GM12878 (cell line): ENCODE data around the gene HCAR2.

Experiments
- BHLHE40 ChIP-seq, 2 experiments: fragments of 450-650 bp in 1 of 2; IDR thresholded peaks; 2 replicates each; pipeline ENCODE4 v1.6.1; 2011 to 2017; ENCODE audit warnings: low read depth in 2 of 2, borderline replicate concordance in 1 of 2, improper control_type of control experiment in 1 of 2, low read length in 1 of 2, mild to moderate bottlenecking in 1 of 2
- CREB1 ChIP-seq: IDR thresholded peaks from 2 replicates; pipeline ENCODE4 v1.6.1; 2012; ENCODE audit warnings: low read depth, mild to moderate bottlenecking, inconsistent platforms
- CTCF ChIP-seq, 3 experiments: IDR thresholded peaks in 2 of 3; conservative IDR thresholded peaks in 1 of 3; 2 replicates each; pipeline ENCODE4 v1.5.1; 2011; ENCODE audit warnings: low read depth in 3 of 3, low read length in 3 of 3, mild to moderate bottlenecking in 3 of 3, control low read depth in 2 of 3, moderate library complexity in 2 of 3, inconsistent platforms in 1 of 3, mixed read lengths in 1 of 3; ENCODE audit not compliant: control insufficient read depth in 2 of 3, insufficient read depth in 1 of 3; ENCODE audit errors: extremely low read depth in 1 of 3
- EZH2 ChIP-seq: IDR thresholded peaks from 2 replicates; pipeline ENCODE4 v1.6.1; 2012; ENCODE audit warnings: low read depth, mild to moderate bottlenecking, control low read depth, inconsistent platforms, low read length, borderline replicate concordance; ENCODE audit not compliant: control insufficient read depth
- FOXM1 ChIP-seq: IDR thresholded peaks from 2 replicates; pipeline ENCODE4 v1.6.1; 2012; ENCODE audit warnings: low read depth, mild to moderate bottlenecking, inconsistent platforms, low read length, moderate library complexity
- HDAC6 ChIP-seq: fragments of 200-600 bp; sonication (generic); IDR thresholded peaks from one replicate; pipeline ENCODE4 v1.8.0; 2017; ENCODE audit warnings: antibody characterized with exemption; ENCODE audit not compliant: unreplicated experiment
- NBN ChIP-seq: fragments of 450-650 bp; IDR thresholded peaks from 2 replicates; pipeline ENCODE4 v1.6.1; 2016
- NR2F1 ChIP-seq: fragments of 450-650 bp; conservative IDR thresholded peaks from 2 replicates; pipeline ENCODE4 v1.6.1; 2017; ENCODE audit warnings: mild to moderate bottlenecking
- POLR2A ChIP-seq: IDR thresholded peaks from 2 replicates; pipeline ENCODE4 v1.6.1; 2011; ENCODE audit warnings: low read depth, mild to moderate bottlenecking, low read length
- SMAD1 ChIP-seq: fragments of 450-650 bp; IDR thresholded peaks from 2 replicates; pipeline ENCODE4 v1.6.1; 2018; ENCODE audit warnings: mild to moderate bottlenecking, low read depth; ENCODE audit not compliant: partially characterized antibody
- SP1 ChIP-seq: IDR thresholded peaks from one replicate; pipeline ENCODE4 v1.6.1; 2011; ENCODE audit warnings: low read depth, low read length
- TAF1 ChIP-seq: IDR thresholded peaks from 2 replicates; pipeline ENCODE4 v1.6.1; 2011; ENCODE audit warnings: mild to moderate bottlenecking, low read depth, low read length, borderline replicate concordance
- TF ChIP-seq, protein P1 (sequence below): fragments of 150-350 bp; IDR thresholded peaks from 2 replicates; pipeline ENCODE4 v1.6.1; 2014; ENCODE audit warnings: mild to moderate bottlenecking, low read depth, low read length
- TF ChIP-seq, protein P2 (sequence below): fragments of 450-650 bp; IDR thresholded peaks from 2 replicates; pipeline ENCODE4 v1.6.1; 2017; ENCODE audit warnings: mild to moderate bottlenecking, low read depth, inconsistent platforms; ENCODE audit not compliant: poor library complexity, severe bottlenecking

- TF ChIP-seq TAF1 (no peak), CTCF (IDR thresholded peaks at IDR 0.05 in 2 of 3, conservative IDR thresholded peaks at IDR 0.05 in 1 of 3; ENCODE audit: control insufficient read depth in 2 of 3, extremely low read depth in 1 of 3, insufficient read depth in 1 of 3, low read depth in 3 of 3, low read length in 3 of 3) (no peak), FOXM1 (no peak), CREB1 (no peak), NR2F1 (no peak), BHLHE40 (IDR thresholded peaks at IDR 0.05; ENCODE audit: borderline replicate concordance in 1 of 2, low read depth in 2 of 2, low read length in 1 of 2) (no peak), SP1 (no peak), HDAC6 (no peak), EZH2 (no peak), POLR2A (no peak), NBN (no peak), SMAD1 (no peak)
- TF ChIP-seq, protein P1, sequence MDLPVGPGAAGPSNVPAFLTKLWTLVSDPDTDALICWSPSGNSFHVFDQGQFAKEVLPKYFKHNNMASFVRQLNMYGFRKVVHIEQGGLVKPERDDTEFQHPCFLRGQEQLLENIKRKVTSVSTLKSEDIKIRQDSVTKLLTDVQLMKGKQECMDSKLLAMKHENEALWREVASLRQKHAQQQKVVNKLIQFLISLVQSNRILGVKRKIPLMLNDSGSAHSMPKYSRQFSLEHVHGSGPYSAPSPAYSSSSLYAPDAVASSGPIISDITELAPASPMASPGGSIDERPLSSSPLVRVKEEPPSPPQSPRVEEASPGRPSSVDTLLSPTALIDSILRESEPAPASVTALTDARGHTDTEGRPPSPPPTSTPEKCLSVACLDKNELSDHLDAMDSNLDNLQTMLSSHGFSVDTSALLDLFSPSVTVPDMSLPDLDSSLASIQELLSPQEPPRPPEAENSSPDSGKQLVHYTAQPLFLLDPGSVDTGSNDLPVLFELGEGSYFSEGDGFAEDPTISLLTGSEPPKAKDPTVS, result no peak
- TF ChIP-seq, protein P2, sequence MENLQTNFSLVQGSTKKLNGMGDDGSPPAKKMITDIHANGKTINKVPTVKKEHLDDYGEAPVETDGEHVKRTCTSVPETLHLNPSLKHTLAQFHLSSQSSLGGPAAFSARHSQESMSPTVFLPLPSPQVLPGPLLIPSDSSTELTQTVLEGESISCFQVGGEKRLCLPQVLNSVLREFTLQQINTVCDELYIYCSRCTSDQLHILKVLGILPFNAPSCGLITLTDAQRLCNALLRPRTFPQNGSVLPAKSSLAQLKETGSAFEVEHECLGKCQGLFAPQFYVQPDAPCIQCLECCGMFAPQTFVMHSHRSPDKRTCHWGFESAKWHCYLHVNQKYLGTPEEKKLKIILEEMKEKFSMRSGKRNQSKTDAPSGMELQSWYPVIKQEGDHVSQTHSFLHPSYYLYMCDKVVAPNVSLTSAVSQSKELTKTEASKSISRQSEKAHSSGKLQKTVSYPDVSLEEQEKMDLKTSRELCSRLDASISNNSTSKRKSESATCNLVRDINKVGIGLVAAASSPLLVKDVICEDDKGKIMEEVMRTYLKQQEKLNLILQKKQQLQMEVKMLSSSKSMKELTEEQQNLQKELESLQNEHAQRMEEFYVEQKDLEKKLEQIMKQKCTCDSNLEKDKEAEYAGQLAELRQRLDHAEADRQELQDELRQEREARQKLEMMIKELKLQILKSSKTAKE, result no peak
Measured at GRCh38 chr12:122659579-122659978, 43.6 kb downstream of the HCAR2 start.
